NCI-H2227 treated with DMSO at 0.1 percent for 48 hours (cell line): ENCODE results near the gene ATPAF1.
"Not testable (repeated sequence)": the region's sequence is repeated elsewhere in the genome, so short reads cannot be mapped to it uniquely, and the experiment has no call there.

Source experiments
- DNase-seq: peaks from one replicate; lab custom pipeline; 2025; lab: John Stamatoyannopoulos, UW

Gene ATPAF1

DNA sequence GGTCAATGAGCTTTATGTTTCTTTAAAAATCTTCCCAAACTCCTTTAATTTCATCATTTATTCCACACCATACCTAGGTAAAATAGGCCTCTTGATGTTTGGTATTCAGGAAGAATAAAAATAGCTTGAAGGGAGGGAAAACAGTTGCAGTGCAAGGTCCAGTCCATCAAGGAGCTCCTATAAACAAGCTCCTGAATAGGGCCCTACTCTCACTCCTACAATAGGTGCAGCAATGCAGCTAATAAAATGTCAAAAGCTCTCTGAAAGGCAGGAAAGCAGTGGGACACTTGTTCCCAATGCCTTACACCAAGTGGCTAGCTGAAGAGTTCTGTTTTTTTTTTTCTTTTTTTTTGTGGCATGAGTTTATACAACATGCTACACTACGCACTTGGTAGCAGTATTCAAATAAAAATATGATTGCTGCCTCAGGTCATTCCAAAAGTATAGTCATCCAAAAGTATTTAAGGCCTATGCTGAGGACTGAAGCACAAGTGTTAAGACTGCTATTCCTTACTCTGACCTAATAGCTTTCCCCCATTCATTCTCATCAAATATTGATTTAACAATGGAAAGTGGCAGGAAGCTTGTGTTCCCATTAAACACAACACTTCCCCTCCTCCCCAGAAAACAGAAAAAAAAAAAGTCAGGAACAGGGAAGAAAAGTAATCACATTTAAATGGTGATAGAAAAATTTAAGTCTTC is 13.3 kb upstream of the ATPAF1 start:
- no peak for DNase-seq

DNA sequence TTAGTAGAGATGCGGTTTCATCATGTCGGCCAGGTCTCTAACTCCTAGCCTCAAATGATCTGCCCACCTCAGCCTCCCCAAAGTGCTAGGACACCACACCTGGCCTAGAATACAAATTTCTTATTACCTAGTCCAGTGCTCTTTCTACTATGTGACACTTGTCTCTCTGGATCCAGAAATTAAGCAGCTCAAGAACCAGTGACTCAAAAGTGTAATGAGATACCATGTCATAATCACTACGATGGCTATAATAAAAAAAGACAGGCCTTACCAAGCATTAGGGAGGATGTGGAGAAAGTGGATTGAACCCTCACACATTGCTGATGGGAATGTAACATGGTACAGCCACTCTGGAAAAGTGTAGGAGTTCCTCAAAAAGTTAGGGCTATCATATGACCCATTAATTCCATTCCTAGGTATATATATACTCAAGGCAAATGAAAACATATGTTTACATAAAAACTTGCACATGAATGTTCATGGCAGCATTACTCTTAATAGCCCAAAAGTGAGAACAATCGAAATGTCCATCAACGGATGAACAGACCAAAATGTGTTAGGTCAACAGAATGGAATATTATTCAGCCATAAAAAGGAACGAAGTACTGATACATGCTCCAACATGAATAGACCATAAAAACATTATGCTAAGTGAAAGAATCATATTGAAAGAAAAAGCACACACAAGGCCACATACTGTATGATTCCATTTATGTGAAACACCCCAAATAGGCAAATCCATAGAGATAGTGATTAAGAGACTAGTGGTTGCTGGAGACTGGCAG is 11.8 kb upstream of the ATPAF1 start:
- no peak for DNase-seq

DNA sequence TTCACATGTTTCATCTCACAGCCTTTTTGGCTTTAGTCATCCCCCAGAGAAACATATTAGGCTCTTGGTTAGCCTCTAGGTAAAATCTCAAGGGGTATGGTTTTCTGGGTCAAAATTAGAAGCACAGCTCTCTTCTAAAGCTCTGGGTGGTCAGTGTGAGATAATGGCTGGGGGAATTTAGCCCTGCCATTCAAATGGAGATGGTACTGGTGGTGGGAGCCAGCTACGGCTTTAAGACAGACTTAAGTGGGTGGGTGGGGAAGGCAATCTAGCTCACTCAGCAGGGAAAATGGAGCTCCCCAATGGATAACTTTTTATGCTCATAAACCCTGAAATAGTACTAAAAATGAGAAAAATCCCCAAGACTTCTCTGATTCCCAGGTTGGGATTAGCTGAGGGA is 9.2 kb upstream of the ATPAF1 start:
- DNase-seq: no peak

DNA sequence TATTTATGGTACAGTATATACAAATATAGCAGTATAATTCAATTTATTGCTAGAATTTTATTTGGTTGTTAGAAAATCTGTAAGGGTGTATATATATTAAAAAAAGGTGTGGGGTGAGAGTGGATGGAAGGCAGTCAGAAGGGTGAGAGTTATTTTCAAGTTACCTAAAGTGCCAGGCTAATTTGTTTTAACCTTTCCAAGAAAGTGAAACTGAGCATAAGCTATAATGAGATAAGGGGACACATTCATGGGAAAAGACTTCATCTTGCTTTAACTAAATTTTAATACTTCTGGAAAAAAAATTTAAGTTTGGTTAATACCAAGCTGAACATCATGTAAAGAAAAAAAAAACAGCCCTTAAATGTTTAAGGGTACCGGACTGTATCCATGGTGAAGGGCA is 8.4 kb upstream of the ATPAF1 start:
- DNase-seq: no peak

DNA sequence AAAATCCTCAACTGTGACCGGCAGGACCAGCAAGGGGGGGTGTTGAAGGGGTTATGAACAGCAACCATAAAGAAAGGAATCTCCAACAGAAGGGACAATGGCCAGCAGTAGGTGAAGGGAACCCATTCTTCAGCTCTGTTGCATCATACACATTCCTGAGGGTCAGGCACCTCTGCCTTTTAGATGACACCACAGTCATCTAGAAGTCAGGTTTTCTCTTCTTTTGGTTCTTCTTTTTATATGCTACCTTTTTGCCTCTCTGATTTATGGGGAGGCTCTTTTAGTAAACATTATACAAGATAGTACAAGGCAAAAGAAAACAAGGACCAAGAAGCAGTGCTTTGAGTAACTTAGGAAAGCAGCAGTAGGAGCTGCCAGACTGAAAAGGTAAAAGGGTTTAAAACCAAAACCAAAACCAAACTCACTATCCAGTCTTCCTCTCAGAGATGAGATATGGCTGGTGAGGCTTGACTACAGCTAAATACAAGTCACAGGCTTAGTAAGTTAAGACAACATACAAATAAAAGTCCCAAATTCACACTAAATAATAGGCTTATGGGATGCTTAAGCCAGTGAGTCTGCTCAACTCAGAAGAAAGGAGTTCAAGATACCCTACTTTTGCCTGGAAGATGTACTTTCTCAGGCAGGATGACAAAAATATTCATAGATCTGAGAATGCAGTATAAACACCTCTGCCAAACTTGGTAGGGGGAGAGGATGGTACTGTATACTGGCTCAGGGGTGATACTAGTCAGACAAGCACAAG is 7.6 kb upstream of the ATPAF1 start:
- DNase-seq: no peak

DNA sequence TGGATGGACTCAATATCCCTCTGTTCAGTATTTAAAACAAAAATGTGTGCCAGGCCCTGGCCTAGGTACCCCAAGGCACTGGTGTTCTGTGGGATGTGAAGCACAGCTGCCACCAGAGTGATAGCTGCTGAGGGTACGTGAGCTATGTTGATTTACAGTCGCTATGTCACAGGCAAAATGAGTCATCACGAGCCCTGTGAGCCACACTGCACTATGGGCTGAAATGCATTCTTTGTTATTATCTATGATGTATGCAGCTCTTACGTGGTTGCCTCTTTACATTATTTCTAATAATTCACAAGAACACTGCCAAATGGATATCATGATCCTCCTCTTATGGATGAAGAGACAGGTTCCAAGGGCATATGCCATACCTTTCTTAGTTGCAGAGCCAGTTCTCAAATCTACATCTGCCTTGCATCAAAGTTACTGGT is 5.6 kb upstream of the ATPAF1 start:
- no peak for DNase-seq

DNA sequence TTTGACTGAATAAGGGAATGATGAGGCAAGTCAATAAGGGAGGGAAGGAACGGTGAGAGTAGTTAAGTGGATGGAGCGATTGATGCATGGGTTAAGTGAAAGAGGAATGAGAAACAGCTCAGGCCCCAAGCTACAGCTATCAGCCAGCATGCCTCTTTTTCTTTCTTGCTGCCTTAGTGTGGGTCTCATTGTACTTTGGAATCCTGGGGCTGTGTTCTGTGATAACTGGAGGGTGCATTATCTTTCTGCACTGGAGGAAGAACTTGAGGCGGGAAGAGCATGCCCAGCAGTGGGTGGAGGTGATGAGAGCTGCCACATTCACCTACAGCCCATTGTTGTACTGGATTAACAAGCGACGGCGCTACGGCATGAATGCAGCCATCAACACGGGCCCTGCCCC is 4.5 kb upstream of the ATPAF1 start:
- no peak for DNase-seq

DNA sequence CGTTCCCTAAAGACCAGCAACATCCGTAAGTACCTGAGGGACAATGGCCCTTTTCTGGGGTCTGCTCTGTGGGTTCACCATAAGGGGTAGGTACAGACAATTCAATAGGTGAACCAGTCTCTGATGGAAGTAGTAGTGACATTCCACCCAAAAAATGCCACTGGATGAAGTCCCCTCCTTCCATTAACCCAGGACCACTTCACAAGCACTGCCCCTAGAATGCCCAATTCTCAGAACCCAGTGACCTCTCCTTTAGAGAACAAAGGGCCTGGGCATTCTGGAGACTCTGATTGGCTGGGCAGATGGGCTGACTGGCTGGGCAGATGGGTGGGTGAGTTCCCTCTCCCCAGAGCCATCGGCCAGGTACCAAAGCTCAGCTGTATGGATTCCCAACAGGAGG is 3.4 kb upstream of the ATPAF1 start, which contains the start of gene TEX38:
TEX38 (plus strand) TSS at position 301 of the 400 bp plus-strand sequence; CDS start at position 382, 81 bp downstream.
- DNase-seq: no peak

DNA sequence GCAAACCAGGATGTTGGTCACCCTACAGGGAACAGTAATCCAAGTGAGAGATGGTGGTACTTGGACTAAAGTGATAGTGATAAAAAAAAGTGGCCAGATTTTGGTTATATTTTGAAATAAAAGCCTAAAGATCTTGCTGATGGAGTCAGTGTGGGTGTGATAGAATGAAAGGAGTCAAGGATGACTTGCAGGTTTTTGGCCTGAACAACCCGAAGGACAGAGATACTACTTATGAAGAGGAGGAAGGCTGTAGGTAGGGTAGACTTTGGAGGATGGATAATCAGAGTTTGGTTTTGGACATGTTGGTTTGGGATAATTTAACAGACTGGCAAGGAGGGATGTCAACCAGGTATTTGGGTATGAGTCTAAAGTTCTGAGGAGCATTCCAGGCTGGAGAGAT is 2.0 kb upstream of the ATPAF1 start:
- DNase-seq: no peak

DNA sequence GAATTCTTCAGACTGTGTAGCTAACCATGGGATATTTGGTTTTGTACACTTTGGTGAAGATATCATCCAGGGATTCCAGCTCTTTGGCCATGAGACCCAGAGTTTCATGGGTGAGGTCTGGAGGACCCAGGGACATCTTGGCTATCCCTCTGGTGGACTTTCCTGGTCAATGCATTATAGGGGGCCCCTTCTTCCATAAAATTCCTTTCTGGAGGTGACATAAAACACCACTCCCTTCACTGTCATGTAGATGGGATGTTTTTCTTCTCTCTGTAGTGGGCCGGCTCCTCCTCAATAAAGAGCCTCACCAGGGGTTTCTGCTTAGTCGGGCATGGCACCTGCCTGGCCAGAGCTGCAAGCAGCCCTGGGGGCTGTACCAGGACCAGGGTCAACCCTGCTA is 2.2 kb downstream of the ATPAF1 start:
- DNase-seq: no peak

DNA sequence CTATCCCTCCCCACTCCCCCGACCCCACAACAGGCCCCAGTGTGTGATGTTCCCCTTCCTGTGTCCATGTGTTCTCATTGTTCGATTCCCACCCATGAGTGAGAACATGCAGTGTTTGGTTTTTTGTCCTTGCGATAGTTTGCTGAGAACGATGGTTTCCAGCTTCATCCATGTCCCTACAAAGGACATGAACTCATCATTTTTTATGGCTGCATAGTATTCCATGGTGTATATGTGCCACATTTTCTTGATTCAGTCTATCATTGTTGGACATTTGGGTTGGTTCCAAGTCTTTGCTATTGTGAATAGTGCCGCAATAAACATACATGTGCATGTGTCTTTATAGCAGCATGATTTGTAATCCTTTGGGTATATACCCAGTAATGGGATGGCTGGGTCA is 5.2 kb downstream of the ATPAF1 start:
- not testable (repeated sequence) for DNase-seq

DNA sequence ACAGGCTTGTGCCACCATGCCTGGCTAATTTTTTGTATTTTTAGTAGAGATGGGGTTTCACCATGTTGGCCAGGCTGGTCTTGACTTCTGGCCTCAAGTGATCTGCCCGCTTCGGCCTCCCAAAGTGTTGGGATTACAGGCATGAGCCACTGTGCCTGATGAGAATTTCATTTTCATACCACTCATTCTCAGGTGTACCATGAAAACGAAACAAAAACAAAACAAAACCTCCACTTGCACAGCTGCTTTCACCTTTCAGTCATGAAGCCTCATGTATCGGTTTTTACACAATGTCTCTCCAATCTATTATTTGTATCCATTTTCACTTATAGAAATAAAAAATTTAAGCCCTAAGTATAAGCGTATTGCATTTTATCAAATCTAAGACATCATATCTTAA is 8.0 kb downstream of the ATPAF1 start:
- DNase-seq: not testable (repeated sequence)

DNA sequence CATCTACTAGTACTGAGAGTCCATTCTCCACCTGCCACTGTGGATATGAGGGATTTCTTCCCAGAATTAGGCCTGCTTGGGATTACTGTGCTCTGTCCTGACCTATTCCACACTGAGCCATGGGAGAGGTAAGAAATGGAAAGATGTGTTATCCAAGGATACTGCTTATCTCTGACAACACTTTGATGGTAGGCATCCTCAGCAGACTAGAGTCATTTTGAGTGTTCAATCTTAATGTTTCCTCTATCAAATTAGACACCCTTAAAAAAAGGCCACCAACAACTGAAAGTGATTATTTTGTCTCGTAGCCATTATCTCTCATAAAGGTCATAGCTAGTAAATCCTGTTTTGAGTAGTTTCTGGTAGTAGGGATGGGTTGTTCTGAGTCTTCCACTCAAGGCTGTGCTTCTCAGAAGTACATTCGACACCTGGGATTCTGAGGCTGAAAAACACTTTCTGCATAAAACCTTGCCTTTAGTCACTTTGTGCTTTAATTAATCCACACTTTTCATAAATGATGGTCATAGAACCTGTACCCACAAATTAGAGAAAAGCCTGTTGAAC is 8.8 kb downstream of the ATPAF1 start:
- DNase-seq: no peak

DNA sequence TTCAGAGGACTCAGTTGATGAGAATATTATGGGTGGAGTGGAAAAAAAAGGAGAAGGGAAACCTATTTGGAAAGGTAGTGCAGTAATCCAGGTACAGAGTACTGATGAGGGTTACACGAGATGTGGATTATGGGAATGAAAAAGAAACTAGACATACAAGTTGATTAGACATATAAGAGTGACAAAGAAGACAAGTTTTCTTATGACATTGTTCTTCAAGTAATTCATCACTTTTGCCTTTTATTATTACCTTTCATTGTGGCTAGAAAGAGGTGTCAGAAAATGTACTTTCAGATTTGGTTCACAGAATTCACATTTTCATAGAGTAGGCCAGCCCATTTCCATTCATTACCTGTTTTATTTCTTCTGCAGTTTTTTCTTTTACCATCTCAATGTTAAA is 10.4 kb downstream of the ATPAF1 start:
- no peak for DNase-seq

DNA sequence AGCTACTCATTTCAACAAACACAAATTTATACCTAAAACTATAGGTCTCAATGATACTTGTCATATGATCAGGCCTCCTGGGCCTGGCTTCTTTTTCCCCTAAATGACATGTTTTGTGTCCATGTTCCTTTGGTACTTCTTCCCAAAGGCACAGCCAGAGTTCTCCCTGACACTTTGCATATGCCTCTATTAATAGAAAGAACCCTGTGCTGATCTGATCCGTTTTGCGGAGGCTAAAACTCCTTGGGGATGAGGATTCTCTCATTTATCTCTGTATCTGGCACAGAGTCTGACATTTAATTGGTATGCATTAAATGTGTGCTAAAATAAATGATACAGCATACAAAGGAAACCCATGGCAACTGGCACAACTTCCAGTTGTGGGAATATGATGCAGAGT is 11.5 kb downstream of the ATPAF1 start:
- no peak for DNase-seq

DNA sequence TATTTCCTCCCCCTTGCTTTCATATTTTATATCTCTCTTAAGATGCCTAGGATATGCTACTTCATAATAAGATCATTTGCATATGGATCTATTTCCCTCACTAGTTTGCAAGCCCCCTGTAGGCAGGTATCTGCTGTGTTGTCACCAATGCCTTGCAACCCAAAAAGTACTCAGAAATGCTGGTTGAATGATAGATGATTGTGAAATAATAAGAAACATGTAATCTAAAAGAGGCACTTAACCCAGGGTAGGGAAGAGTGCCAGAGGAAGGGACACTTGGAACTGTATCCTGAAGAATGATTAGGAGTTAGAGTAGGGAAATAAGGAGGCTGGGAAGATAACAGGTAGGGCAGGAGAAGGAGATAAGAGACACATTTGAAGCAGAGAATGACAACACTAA is 12.3 kb downstream of the ATPAF1 start:
- no peak for DNase-seq

DNA sequence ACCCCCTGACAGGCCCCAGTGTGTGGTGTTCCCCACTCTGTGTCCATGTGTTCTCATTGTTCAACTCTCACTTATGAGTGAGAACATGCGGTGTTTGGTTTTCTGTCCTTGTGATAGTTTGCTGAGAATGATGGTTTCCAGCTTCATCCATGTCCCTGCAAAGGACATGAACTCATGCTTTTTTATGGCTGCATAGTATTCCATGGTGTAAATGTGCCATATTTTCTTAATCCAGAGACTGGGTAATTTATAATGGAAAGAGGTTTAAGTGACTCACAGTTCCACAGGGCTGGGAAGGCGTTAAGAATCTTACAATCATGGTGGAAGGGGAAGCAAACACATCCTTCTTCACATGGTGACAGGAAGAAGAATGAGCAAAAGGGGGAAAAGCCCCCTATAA is 13.5 kb downstream of the ATPAF1 start:
- not testable (repeated sequence) for DNase-seq

DNA sequence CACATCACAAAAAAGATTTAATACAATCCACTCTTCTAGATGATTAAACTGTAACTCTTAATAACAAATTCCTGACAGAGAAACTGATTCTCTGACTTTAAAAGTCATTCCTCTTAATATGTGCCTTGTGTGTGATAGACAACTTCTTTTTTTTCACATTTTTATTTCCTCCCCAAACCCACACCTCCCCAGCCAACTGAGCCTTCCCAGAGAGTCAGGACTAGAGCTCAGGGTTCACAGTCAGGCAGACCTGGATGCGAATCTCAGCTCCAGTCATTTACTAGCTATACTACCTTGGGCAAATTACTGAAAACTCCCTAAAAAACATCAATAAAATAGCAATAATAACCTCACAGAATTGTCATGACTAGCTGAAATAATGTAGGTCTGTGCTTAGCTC is 14.2 kb downstream of the ATPAF1 start:
- no peak for DNase-seq

DNA sequence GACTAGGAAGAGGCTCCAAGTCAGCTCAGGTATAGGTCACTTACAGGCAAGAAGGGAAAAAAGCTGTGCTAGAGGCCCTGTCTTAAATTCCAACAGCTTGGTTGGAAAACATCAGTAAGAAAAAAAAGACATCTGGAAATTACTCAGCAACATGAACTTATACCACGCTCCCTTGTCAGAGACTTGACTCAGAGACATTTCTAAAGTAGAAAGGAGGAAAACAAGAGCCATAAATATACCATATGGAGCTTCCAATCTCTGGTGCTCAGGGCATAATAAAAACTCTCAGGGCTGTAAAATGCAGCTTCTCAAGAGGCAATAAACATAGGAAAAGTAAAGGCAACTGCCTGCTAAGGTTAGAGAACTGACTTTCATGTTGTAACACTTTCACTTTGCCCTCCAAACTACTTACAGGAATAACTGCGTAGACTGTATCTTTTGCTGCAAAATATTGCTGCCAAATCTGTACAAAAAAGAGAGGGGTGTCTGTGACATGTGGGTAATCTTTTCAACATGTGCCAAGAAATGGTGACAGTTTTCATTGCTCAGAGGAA is 14.7 kb downstream of the ATPAF1 start:
- no peak for DNase-seq

DNA sequence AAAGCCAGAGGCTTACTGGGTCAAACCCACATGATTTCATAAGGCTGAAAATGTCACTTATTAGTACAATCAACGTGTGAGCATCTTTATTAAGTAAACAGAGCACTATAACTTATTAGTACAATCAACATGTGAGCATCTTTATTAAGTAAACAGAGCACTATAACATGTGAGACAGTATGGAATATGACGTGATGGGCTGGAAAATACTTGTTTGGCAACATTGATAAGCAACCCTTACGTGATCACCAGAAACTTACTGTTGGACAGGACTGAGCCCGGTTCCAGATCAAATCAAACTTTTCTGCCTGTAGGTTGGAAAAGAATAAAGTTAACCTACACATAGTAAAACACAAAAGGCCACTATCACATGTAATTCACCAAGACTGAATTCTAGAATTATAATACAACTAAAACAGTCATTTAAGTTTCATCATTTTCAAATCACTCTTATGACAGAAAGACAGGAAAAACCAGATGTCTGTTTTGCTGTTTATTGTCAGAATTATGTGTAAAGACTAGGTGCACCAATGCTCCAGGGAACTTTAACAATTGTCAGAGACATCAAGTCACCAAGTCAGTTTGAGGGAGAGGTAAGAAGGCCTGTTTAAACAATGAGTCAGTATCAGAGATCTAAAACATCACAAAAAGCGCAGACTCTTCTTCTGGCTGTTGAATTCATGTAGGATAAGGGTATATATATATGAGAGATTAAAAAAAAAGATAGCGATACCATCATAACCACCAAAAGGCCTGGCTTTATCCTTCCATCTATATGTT is 15.7 kb downstream of the ATPAF1 start:
- DNase-seq: no peak

DNA sequence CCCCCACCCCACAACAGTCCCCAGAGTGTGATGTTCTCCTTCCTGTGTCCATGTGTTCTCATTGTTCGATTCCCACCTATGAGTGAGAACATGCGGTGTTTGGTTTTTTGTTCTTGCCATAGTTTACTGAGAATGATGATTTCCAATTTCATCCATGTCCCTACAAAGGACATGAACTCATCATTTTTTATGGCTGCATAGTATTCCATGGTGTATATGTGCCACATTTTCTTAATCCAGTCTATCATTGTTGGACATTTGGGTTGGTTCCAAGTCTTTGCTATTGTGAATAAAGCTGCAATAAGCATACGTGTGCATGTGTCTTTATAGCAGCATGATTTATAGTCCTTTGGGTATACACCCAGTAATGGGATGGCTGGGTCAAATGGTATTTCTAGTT is 17.0 kb downstream of the ATPAF1 start:
- DNase-seq: not testable (repeated sequence)
